ENCODE results near the gene PTGR3.

PTGR3 gene

DNA sequence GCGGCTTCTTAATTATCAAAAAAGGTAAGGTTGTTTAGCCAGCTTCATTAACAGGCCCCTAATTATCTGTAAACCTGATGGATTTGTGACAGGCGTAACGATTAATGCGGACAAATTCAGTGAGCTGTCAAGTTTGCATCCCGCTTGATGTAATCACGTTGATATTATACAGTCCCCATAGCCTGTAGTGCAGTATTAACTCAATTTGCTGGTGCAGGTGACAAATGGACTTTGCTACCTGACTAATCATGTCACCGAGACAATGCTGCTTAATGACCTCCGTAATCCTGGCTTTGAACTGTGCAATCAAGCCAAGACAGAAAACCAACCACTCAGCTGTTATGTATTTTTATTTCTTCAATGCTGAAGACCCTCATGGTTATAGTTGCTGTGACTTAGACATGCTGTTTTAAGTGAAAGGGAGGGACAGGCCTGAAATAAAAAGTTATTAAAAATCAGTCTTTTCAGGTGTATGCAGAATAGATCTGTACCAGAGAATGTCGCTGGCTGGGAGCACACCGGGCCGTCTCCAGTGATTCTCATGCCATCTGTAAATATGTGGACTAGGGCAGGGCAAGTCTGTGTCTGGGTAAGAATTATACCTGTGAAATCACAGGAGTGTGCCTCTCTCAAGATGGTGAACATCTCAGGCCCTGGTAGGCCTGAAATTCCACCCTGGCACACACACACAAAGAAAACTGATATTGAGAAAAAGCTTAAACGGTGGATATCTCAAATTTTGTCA is 6.0 kb upstream of the PTGR3 start:
- no peak for DNase-seq (ENCODE audit: low read depth, low spot score)

- no peak for DNase-seq (ENCODE audit: low read depth, low spot score)
These were observed 5.4 kb upstream of the PTGR3 start for GRCh38 chr18:75214332-75214690.

GRCh38 chr18:75213611-75214331 is 4.8 kb upstream of the PTGR3 start:
- DNase-seq (ENCODE audit: low read depth, low spot score): no peak

DNA sequence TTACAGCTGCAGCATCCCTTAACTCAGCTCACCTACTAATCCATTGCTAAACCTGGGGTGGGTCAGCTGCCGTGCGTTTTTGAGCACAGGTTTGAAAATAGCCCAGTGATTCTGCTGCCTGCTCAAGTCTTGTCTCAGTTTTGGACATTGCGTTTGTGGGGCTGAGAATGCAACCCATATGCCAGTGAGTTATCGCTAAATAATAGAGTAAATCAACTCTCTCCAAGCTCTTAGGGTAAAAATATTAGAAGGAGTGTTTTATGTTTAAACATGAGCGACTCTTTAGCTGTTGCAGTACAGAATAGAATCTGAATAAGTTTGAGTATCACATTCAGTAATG is 3.8 kb upstream of the PTGR3 start:
- no peak for DNase-seq (ENCODE audit: low read depth, low spot score)

DNA sequence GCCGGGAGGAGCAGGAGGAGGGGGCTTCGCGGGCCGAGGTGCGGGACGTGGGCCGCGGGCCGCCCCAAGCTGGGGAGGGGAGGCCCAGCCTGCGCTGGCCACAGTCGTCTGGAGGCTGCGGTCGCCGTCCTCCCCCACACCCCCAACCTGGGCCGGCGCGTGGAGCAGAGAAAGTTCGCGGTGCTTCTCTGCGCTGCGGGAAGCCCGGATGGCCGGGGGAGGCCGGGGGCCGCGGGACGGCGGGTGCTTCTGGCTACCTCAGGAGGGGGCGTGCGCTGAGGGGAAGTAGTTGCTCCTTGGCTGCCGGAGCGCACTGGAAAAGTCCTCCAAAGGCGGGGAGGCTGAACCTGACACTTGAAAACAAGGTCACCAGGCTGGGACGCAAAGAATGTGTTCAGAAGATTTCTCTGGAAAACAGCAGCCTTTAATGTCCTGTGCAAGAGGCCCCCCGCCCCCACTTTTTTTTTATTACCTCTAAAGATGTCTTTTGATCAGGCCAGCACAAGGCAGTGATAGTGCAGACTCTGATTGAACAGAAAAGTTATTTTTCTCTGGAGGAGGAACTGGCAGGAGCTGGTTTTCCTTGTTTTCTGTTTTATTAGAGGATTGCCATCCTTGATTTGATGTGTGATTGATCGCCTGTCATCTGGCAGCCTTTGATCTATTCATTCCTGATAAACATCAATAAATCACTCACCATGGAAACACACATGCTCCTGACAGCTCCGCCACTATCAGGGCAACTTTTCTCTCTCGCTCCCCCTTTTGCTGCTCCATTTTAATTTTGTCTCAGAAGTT is 3.2 kb upstream of the PTGR3 start:
- DNase-seq (ENCODE audit: low read depth, low spot score): no peak

DNA sequence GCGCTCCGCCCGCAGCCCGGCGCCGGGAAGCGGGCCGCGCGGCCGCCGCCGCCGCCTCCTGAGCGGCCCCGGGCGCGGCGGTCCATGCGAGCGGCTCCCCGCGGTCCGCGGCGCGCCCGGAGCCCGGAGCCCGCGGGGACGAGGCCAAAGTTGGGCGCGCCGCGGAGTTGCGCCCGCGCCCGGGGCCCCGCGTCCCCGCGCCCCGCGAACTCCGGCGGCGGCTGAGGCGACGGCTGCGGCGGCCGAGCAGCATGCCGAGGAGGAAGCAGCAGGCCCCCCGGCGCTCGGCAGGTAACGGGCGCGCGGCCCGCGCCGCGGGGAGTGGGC is 2.6 kb upstream of the PTGR3 start:
- DNase-seq (ENCODE audit: low read depth, low spot score): no peak

DNA sequence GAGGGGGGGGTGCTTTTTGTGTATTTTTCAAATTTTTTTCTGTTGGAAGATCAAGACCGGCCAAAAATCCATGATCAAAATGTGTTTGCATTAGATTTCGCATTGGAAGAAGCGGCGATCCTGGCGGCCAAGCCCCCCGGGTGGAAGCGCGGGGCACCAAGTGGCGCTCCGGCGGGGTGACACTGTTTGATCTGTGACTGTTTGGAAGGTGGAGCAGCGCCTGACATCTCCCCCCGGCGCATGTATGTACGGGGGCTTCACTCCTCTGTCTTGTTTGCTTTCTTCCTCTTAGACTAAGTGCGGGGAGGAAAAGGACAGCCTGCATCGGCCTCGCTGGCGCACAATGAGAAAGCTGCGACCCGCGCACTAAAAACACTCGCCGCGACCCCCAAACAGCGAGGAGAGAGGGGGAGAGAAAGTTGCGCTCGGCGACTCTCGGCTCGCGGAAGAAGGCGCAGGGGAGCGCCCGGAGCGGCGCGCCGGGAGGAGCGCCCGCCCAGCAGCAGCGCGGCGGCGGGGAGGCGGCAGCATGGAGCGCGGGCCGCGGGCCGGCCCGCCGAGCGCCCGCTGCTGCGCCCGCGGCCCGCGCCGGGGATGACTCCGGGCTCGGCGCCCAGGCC is 2.2 kb upstream of the PTGR3 start:
- no peak for DNase-seq (ENCODE audit: low read depth, low spot score)

DNA sequence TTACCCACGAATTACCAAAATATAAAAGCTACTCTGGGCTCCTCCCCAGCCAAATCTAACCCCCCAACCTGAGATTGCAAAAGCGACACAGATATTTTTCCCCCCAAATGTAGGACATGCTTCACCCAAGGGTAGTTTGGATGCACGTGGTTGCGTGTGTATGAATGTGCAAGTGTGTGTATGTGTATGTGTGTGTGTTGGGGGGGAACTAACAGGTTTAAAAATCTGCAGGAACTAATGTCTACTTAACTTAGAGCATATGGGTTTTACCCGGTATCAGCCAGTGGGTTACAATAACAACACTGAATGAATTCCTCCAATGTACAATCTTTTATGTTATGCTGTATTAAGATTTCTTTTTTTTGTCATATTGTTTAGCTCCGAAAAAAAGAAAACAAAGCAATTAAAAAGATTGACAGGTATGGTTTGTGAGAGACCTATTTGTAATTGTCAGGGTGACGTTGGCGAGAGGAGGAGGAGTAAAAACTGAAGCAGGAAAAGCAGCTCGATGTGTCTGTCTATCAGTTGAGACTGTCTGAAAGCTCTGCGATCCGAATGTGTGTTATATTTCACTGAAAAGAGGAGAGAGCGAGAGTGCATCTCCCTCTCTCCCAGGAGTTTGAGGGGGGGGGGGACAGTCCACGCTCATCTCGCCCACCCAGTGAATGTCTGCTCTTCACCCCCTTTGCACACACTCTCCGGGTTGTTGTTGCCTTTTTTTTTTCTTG is 1.5 kb upstream of the PTGR3 start, which contains the start of gene TSHZ1:
TSHZ1 (plus strand) TSS at position 524 of the 728 bp plus-strand sequence. CDS start 1,080 bp downstream, outside the sequence.
- DNase-seq (ENCODE audit: low read depth, low spot score): no peak

DNA sequence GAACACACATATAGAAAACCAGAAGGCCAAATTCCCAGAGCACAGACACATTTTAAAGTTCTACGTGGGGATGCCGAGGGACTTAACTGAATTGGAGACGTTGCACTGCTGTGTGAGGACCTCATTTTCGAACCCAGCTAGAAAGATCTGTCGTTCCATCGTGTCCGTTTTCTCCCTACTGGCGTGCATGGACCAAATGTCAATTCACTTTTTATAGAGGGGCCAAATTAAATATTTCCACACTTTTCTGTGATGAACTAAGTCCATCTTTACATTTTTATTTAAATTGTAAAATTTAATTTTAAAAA is 966 bp upstream of the PTGR3 start:
- DNase-seq (ENCODE audit: low read depth, low spot score): no peak

DNA sequence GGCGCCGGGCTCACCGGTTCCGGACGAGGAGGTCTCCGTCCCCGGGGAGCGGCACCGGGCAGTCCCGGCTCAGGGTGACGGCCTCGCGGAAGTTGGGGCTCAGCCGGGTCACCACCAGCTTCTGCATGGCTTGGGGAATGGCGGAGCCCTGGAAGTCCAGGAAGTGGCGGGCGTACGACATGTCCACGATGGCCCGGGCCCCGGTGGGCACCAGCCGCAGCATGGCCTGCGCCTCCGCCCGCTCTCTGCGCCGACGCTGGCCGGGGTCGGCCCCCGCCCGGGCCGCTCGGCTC is 157 bp downstream of the PTGR3 start:
- DNase-seq (ENCODE audit: low read depth, low spot score): no peak

DNA sequence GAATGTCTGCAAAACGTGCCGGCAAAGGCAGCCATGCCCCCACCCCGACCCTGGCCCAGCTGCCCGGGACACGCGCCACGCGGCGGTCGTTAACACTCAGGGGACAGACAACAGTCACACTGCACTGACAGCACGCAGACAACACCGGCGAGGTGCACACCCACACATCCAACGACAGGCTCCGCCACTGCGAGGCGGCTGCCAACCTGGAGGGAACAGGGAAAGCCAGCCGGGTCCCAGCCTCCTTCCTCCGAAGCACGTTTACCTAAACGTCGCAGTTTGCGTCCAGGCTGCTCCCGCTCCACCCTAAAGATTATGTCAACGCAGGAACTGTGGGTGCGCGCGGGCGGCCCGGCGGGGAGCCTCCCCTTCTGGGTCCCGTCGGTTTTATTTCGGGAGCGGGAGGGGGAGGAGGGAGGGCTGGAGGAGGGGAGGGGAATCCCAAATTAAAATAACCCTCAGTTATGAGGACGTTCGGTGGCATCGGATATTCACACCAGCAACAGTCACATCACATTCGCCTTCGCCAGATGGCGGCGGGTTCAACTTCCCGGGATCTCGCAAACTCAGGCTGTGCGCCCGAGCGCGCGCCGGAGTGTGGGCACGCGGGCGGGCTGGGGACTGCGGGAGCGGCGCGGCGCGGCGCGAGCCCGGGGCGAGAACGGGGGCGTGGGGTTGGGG is 644 bp downstream of the PTGR3 start:
- DNase-seq (ENCODE audit: low read depth, low spot score): no peak

- DNase-seq (ENCODE audit: low read depth, low spot score): no peak
These were observed 1.4 kb downstream of the PTGR3 start for GRCh38 chr18:75207310-75208154.

DNA sequence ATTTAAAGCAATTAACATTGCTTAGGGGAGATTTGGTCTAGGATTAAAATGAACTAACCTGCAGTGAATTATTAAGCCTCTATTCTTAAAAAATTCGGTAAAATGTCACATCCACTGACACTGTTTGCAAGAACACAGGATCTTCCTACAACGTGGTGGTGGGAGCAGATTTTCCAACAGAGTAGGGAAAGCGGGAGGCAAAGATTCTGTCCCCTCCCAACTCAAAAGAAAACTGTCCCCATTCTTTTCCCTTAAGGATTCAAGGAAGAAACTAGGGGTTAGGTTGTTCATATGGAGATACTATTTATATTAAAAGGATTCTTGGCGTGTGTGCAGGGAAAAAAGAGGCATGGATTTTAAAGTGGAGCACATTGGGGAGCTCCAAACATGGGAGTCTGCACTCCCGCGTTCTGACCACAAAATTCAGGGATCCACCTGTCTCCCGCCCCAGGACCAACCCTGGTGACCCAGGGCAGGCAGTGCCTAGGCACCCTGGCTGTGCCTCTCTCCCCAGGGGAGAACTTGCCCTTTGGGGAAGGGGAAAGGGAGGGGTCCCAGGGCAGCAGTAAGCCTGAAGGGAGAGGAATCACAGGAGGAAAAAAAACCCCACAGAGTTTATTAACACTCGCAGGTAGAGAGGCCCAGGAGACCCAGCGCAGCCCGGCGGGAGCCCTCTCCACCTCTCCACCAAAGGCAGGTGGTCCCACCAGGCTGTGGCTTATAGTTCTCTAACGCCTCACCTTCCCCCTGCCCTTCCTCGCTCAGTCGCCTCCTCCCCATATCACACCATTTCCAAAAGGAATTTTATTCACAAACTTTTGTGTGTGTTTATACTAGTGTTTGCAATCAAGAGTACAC is 2.3 kb downstream of the PTGR3 start:
- no peak for DNase-seq (ENCODE audit: low read depth, low spot score)

GRCh38 chr18:75205514-75206132 is 3.3 kb downstream of the PTGR3 start:
- no peak for DNase-seq (ENCODE audit: low read depth, low spot score)

DNA sequence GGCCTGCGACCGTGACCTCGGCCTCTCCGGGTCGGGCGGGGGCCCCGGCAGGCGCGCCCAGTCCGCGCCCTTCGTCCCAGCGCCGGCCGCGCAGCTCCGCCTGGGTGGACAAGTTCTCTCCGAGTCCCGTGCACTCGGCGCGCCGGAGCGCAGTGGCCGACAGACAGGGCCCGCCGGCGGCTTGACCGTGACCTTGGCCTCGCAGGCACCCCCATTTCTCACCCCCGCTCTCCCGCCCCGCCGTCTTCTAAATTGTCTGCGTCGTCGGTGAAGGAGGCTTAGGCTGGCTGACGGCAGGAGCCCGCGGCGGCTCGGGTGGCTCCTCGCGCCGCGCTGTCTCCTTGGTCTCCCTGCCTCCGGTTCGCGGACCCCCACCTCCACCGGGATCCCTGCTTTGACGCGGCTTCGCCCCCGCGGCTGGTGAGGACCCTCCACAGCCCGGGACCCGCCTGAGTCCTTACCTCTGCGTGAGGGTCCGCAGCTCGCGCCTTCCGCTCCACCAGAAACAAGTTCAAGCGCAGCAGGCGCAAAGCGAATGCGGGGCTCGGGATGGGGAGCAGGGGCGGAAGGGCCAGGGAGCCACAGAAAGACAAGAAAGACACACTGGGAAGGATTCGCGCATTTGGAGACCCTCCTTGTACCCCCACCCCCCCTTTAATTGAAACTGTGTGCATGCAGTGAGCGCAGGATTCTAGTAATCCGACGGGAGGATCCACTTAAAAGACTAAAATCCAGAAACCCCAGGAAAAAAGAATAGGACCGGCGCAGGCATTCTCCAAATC is 4.0 kb downstream of the PTGR3 start:
- DNase-seq (ENCODE audit: low read depth, low spot score): no peak

GRCh38 chr18:75204269-75204731 is 4.6 kb downstream of the PTGR3 start:
- DNase-seq (ENCODE audit: low read depth, low spot score): no peak

DNA sequence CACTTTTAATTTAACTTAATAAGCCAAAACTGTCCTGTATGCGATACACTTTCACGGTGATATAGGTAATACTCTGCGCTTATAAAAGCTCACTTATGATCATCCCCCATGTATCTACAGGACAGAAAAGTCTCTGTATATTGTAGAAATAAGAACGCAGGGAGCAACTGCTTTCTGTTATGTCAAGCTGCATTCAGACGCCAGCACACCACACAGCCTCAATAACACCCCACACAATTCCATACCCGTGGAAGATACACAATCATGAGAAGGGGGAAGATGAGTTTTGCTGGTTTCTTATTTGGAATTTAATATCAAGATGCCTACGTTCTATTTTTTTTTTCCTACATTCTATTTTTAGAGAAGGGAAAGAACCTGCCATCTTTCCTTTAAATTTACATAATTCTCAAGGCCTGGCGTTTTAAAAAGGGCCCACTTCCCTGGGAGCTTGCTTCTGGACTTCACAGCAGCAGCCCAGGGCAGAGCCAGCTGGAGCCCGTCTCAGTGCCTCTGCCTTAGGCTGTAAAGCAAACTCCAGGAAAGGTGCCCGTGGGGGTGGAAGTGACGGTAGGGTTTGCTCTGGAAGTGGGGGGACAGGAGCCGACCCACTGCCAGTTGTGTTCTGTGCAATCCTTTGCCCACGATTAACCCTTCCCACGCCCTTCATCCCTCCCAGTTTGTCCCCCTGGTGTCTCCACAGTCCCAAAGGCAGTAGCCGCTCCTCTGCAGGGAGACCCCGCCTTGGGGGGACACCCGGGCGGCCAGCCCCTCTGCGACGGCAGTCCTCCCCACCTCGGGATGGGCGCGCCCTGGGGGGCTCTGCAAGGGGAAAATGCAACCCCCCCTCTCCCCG is 5.3 kb downstream of the PTGR3 start:
- DNase-seq (ENCODE audit: low read depth, low spot score): no peak
